ENCODE data around the gene TICAM1. TPM values are rescaled to one million over a fixed set of nuclear protein-coding genes. Genes with fewer than 3 reads are reported as not detected.
"Not testable (repeated sequence)": the region's sequence is repeated elsewhere in the genome, so short reads cannot be mapped to it uniquely, and the experiment has no call there.

The TICAM1 gene
- total RNA-seq, 4 donors from 2014 or later = 9.6 to 28.7 (median 16.8) TPM

DNA sequence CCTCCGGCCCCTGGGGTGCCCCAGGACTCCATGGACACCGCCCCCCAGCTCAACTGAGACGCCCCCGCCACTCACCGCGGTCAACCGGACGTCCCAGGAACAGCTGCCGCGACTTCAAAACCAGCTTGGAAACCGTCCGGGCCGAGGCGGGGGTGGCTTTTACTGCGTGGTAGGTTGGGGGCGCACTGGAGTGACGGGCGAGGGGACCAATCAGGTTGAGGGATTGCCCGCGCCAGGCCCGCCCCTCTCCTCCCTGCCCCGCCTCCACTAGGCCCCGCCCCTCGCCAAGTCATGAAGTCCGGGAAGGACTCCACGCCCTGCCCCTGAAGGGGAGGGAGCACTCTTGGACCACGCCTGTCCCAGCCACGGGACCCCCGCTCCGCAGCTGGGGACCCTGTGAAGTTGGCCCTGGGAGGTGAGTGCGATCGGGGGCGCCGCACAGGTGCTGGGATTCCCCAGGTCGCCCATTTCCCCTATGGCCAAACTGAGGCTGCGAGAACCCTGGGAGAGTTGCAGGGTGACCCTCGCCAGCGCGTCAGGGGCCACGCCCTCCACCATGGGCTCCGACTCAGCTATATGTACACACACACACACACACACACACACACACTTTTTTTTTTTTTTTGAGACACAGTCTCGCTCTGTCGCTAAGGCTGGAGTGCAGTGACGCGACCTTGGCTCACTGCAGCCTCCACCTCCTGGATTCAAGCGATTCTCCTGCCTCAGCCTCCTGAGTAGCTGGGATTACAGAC, 36.2 kb upstream of the TICAM1 start, which contains the start of gene PLIN3:
TSS of gene PLIN3 (minus strand) at position 134 of the 752 bp plus-strand sequence. CDS start 6,273 bp downstream, outside the sequence.
- Histone ChIP-seq H3K27ac (peak within 1 kb of the TSS; percentile 90 to 98 (median 94)), H3K36me3 (peaks cover 0 to 5% (median 3%) of the 10 kb centered on the region in 3 donors), H3K27me3 (no peaks in the 10 kb centered on the region), H3K4me3 (peak within 1 kb of the TSS; percentile 61 to 88 (median 75)), H3K4me1 (peaks cover 16 to 52% (median 20%) of the 10 kb centered on the region in 3 donors), H3K9me3 (no peaks in the 10 kb centered on the region)
- intact Hi-C loops (cut with DNase I) = no loop called here
- TF ChIP-seq, protein P1, sequence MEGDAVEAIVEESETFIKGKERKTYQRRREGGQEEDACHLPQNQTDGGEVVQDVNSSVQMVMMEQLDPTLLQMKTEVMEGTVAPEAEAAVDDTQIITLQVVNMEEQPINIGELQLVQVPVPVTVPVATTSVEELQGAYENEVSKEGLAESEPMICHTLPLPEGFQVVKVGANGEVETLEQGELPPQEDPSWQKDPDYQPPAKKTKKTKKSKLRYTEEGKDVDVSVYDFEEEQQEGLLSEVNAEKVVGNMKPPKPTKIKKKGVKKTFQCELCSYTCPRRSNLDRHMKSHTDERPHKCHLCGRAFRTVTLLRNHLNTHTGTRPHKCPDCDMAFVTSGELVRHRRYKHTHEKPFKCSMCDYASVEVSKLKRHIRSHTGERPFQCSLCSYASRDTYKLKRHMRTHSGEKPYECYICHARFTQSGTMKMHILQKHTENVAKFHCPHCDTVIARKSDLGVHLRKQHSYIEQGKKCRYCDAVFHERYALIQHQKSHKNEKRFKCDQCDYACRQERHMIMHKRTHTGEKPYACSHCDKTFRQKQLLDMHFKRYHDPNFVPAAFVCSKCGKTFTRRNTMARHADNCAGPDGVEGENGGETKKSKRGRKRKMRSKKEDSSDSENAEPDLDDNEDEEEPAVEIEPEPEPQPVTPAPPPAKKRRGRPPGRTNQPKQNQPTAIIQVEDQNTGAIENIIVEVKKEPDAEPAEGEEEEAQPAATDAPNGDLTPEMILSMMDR (IDR thresholded peaks at IDR 0.05) = no peak
- peak in 2 of 4 donors; percentile 33 to 80 for TF ChIP-seq POLR2A (IDR thresholded peaks at IDR 0.05)
- peak; percentile 82 for DNase-seq
- WGBS, 2 donors = 1 to 19% methylated on average over 7 to 16 of the region's 46 CpGs

DNA sequence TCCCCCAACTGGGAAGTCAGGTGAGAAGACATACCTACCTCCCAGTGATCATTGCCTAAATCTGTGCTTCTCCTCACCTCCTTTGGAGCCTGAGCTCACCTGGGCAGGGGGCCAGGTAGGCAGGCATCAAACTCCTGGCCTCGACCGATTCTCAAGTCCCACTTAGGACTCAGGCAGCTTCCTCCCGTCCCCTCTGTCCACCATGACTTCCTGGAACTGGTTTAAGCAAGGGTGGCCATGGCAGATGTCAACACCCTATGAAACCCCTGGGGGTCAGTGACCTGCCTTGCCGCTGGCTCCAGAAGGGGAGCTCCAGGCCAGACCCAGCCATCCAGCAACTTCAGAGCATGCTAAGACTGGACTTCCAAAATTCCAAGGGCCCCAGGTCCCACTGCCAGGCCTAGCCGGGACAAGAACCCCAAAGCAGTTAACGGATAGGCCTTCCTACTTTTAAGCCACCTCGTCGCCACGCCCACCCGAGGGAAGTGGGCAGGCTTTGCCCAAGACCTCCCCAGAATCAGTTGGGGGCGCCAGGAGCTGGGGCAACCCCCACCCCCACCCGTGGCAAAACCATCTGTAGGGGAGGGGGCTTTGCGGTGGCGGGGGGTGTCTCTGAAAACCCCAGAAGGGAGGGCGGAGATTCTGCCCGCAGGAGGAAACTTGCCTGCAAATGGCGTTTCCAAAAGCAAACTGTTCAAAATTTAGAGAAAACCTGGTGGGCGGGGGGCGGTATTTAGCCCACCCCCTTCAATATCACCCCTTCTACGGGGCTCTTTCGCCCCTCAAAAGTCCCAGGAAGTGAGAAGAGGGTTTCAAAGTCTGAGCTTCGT, 35.3 kb upstream of the TICAM1 start:
- 0 to 3% methylated on average over 6 to 12 of the region's 22 CpGs for WGBS, 2 donors
- TF ChIP-seq POLR2A (IDR thresholded peaks at IDR 0.05) = peak in 1 of 4 donors; percentile 5
- TF ChIP-seq, protein P1 (IDR thresholded peaks at IDR 0.05) = no peak
- H3K36me3 ChIP-seq = peaks cover 0 to 14% (median 8%) of the 10 kb centered on the region in 3 donors
- H3K9me3 ChIP-seq = no peaks in the 10 kb centered on the region
- no peak for DNase-seq
- intact Hi-C loops (cut with DNase I) = no loop called here
- peak overlapping the region; percentile 90 to 98 (median 94) for H3K27ac ChIP-seq
- H3K4me1 ChIP-seq = peaks cover 16 to 58% (median 20%) of the 10 kb centered on the region in 3 donors
- H3K4me3 ChIP-seq = peak overlapping the region; percentile 61 to 88 (median 75)
- no peaks in the 10 kb centered on the region for H3K27me3 ChIP-seq

DNA sequence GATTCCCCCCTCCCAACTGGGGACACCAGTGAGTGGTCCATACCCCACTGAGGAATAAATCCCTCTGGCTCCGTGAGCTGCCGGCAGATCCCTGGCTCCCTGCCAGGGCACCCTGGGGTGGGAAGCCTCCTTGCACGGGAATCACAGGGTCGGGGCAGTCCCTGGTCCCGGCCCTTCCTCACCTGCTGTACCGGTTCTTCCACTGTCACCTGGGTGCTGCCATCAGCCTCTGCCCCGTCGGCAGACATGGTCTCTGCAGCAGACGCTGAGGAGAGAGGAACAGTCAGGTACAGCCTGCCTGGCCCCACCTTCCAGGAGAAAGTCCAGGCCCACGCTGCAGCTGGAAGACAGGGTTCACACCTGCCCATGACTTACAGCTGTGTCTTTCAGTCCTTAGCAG, 29.6 kb upstream of the TICAM1 start:
- no peak for DNase-seq
- 41 to 46% methylated on average over 5 to 10 of the region's 10 CpGs for WGBS, 2 donors
- no peaks in the 10 kb centered on the region for H3K27me3 ChIP-seq
- TF ChIP-seq, protein P1 (IDR thresholded peaks at IDR 0.05) = no peak
- TF ChIP-seq POLR2A (IDR thresholded peaks at IDR 0.05) = no peak
- intact Hi-C loops (cut with DNase I) = no loop called here
- no peak overlapping the region for H3K4me3 ChIP-seq
- no peaks in the 10 kb centered on the region for H3K9me3 ChIP-seq
- H3K27ac ChIP-seq = peak overlapping the region in 3 of 4 donors; percentile 7 to 58 (median 54)
- peaks cover 14 to 71% (median 39%) of the 10 kb centered on the region in 3 donors for H3K36me3 ChIP-seq
- peaks cover 4 to 37% (median 10%) of the 10 kb centered on the region in 3 donors for H3K4me1 ChIP-seq

DNA sequence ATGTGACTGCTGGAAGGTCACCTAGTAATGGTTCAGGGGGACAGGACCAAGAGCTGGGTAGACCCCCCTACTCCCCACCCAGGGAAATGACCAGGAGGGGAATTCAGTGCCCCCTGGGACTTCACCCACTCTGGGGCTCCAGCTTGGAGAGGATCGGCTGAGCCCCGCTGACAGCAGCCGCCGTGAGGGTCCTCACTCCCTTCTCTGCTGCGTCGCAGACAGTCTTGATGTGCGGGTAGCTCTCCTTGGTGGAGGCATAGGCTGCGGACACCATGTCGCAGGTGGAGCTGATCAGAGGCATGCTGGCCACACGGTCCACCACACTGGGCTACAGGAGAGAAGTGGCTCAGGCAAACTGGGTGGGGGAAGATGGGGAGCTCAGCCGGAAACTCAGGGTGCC, 28.2 kb upstream of the TICAM1 start:
- no peaks in the 10 kb centered on the region for H3K9me3 ChIP-seq
- peaks cover 14 to 85% (median 49%) of the 10 kb centered on the region in 3 donors for H3K36me3 ChIP-seq
- TF ChIP-seq, protein P1 (IDR thresholded peaks at IDR 0.05) = no peak
- no peak for TF ChIP-seq POLR2A (IDR thresholded peaks at IDR 0.05)
- intact Hi-C loops (cut with DNase I) = no loop called here
- no peak overlapping the region for H3K4me3 ChIP-seq
- no peak for DNase-seq
- 88 to 100% methylated on average over 2 of the region's 11 CpGs for WGBS, 2 donors
- H3K27me3 ChIP-seq = no peaks in the 10 kb centered on the region
- no peak overlapping the region for H3K27ac ChIP-seq
- H3K4me1 ChIP-seq = peaks cover 4 to 23% (median 5%) of the 10 kb centered on the region in 3 donors

DNA sequence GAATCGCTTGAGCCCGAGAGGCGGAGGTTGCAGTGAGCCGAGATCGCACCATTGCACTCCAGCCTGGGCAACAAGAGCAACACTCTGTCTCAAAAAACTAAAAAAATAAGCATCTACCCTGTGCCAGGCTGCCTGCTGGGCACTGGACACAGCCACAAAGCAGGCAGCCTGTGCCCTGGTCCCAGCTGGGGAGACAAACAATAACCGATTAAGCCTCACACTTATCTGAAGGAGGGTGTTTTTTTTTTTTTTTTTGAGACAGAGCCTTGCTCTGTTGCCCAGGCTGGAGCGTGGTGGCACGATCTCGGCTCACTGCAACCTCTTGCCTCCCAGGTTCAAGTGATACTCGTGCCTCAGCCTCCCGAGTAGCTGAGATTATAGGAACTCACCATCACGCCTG, 25.0 kb upstream of the TICAM1 start:
- H3K27me3 ChIP-seq; H3K4me3 ChIP-seq; H3K27ac ChIP-seq; H3K9me3 ChIP-seq; intact Hi-C loops (cut with DNase I); DNase-seq: not testable (repeated sequence)
- 95% methylated on average over 7 to 12 of the region's 12 CpGs for WGBS, 2 donors
- H3K36me3 ChIP-seq = peaks cover 14 to 100% (median 41%) of the 10 kb centered on the region in 3 donors
- H3K4me1 ChIP-seq = peaks cover 2 to 11% (median 3%) of the 10 kb centered on the region in 3 donors

DNA sequence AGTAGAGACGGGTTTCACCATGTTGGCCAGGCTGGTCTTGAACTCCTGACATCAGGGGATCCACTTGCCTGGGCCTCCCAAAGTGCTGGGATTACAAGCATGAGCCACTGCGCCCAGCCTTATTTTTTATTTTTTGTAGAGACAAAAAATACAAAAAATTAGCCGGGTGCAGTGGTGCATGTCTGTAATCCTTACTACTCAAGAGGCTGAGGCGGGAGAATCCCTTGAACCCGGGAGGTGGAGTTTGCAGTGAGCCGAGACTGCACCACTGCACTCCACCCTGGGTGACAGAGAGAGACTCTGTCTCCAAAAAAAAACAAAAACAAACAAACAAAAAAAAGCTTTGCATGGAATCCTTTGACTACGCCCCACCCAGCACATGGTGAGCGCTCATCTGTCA, 22.0 kb upstream of the TICAM1 start:
- DNase-seq; H3K4me3 ChIP-seq; H3K9me3 ChIP-seq; H3K4me1 ChIP-seq; intact Hi-C loops (cut with DNase I); H3K27ac ChIP-seq; H3K27me3 ChIP-seq: not testable (repeated sequence)
- H3K36me3 ChIP-seq = peaks cover 0 to 100% (median 33%) of the 10 kb centered on the region in 3 donors
- 71 to 77% methylated on average over 7 to 8 of the region's 8 CpGs for WGBS, 2 donors

Data from esophagus squamous epithelium (tissue), 5 donors.